Measurements from ENCODE around the gene EPPIN.
"Not testable (repeated sequence)": the region's sequence is repeated elsewhere in the genome, so short reads cannot be mapped to it uniquely, and the experiment has no call there.

EPPIN gene

GRCh38 chr20:45583502-45583901 is 36.3 kb upstream of the EPPIN start:
- TF ChIP-seq CTCF (conservative IDR thresholded peaks at IDR 0.05; ENCODE audit: low read depth, low read length): no peak
- no peak for DNase-seq (ENCODE audit: low read depth)
- no peak overlapping the region for H3K4me3 ChIP-seq (ENCODE audit: low read depth, low read length)

GRCh38 chr20:45581702-45582101 is 34.5 kb upstream of the EPPIN start:
- no peak for TF ChIP-seq CTCF (conservative IDR thresholded peaks at IDR 0.05; ENCODE audit: low read depth, low read length)
- no peak overlapping the region for H3K4me3 ChIP-seq (ENCODE audit: low read depth, low read length)
- no peak for DNase-seq (ENCODE audit: low read depth)

- DNase-seq (ENCODE audit: low read depth): no peak
- TF ChIP-seq CTCF (conservative IDR thresholded peaks at IDR 0.05; ENCODE audit: low read depth, low read length): no peak
- no peak within 1 kb of the TSS for H3K4me3 ChIP-seq (ENCODE audit: low read depth, low read length)
Measured at GRCh38 chr20:45579184-45579583, 32.0 kb upstream of the EPPIN start, which contains the start of gene WFDC8. TSS of gene WFDC8 (minus strand) at chr20:45579284. CDS start at chr20:45579247, 37 bp downstream.

GRCh38 chr20:45578231-45578630 is 31.0 kb upstream of the EPPIN start:
- no peak overlapping the region for H3K4me3 ChIP-seq (ENCODE audit: low read depth, low read length)
- DNase-seq (ENCODE audit: low read depth): no peak
- TF ChIP-seq CTCF (conservative IDR thresholded peaks at IDR 0.05; ENCODE audit: low read depth, low read length): no peak

- no peak for TF ChIP-seq CTCF (conservative IDR thresholded peaks at IDR 0.05; ENCODE audit: low read depth, low read length)
Measured at GRCh38 chr20:45576995-45577394, 29.8 kb upstream of the EPPIN start.

GRCh38 chr20:45575931-45576330 is 28.7 kb upstream of the EPPIN start:
- DNase-seq (ENCODE audit: low read depth): no peak
- TF ChIP-seq CTCF (conservative IDR thresholded peaks at IDR 0.05; ENCODE audit: low read depth, low read length): no peak

More at GRCh38 chr20:45576995-45577394, 29.8 kb upstream of the EPPIN start:
- DNase-seq (ENCODE audit: low read depth): peak; percentile 39
- no peak overlapping the region for H3K4me3 ChIP-seq (ENCODE audit: low read depth, low read length)

GRCh38 chr20:45569650-45570049 is 22.4 kb upstream of the EPPIN start:
- H3K4me3 ChIP-seq (ENCODE audit: low read depth, low read length); DNase-seq (ENCODE audit: low read depth): not testable (repeated sequence)

More at GRCh38 chr20:45575931-45576330, 28.7 kb upstream of the EPPIN start:
- H3K4me3 ChIP-seq (ENCODE audit: low read depth, low read length): no peak overlapping the region

All from choroid plexus epithelial cell (primary cell).